ENCODE results near the gene HECW1.

HECW1 gene

GRCh38 chr7:43155636-43156035 lies 43.2 kb downstream of the HECW1 start:
- Histone ChIP-seq H3K4me1 (ENCODE audit: control insufficient read depth, insufficient read depth, low read length) (no peaks in the 10 kb centered on the region), H3K27ac (ENCODE audit: extremely low read depth, low read depth, low read length) (no peak overlapping the region), H3K9me3 (ENCODE audit: control insufficient read depth, insufficient read depth, low read depth, low read length) (no peaks in the 10 kb centered on the region), H3K36me3 (ENCODE audit: control insufficient read depth in 2 of 2, insufficient read depth in 1 of 2, low read length in 2 of 2) (no peaks in the 10 kb centered on the region), H3K4me3 (ENCODE audit: low read depth, low read length) (no peak overlapping the region)
- ChIA-PET CTCF (no interaction called here), POLR2A (no interaction called here)
- TF ChIP-seq ZNF211 (tag by site-specific recombination; IDR thresholded peaks at IDR 0.05; ENCODE audit: low read depth) = no peak
- TF ChIP-seq ZNF837 (tag by site-specific recombination; IDR thresholded peaks at IDR 0.05) = no peak
- no peak for TF ChIP-seq IKZF3 (tag by site-specific recombination; IDR thresholded peaks at IDR 0.05)

GRCh38 chr7:43163885-43164284 lies 51.4 kb downstream of the HECW1 start:
- POLR2A ChIA-PET = no interaction called here
- Histone ChIP-seq H3K36me3 (ENCODE audit: control insufficient read depth in 2 of 2, insufficient read depth in 1 of 2, low read length in 2 of 2) (no peaks in the 10 kb centered on the region), H3K27ac (ENCODE audit: extremely low read depth, low read depth, low read length) (no peak overlapping the region), H3K4me1 (ENCODE audit: control insufficient read depth, insufficient read depth, low read length) (no peaks in the 10 kb centered on the region), H3K9me3 (ENCODE audit: control insufficient read depth, insufficient read depth, low read depth, low read length) (no peaks in the 10 kb centered on the region), H3K4me3 (ENCODE audit: low read depth, low read length) (no peak overlapping the region)
- CTCF ChIA-PET = no interaction called here
- TF ChIP-seq ZNF654 (tag by site-specific recombination; IDR thresholded peaks at IDR 0.05; ENCODE audit: low read depth) = no peak
- TF ChIP-seq ZNF133 (tag by site-specific recombination; IDR thresholded peaks at IDR 0.05) = no peak
- TF ChIP-seq ZNF184 (tag by site-specific recombination; IDR thresholded peaks at IDR 0.05) = no peak
- TF ChIP-seq ZNF645 (tag by site-specific recombination; IDR thresholded peaks at IDR 0.05) = no peak
- no peak for TF ChIP-seq SCRT1 (tag by site-specific recombination; IDR thresholded peaks at IDR 0.05; ENCODE audit: borderline replicate concordance)
- no peak for TF ChIP-seq ZNF670 (tag by site-specific recombination; IDR thresholded peaks at IDR 0.05; ENCODE audit: low read depth)
- no peak for TF ChIP-seq ELK4 (IDR thresholded peaks at IDR 0.05; ENCODE audit: borderline replicate concordance, low read depth, low read length)
- no peak for TF ChIP-seq ZNF777 (tag by site-specific recombination; IDR thresholded peaks at IDR 0.05; ENCODE audit: borderline replicate concordance)
- TF ChIP-seq ZNF211 (tag by site-specific recombination; IDR thresholded peaks at IDR 0.05; ENCODE audit: low read depth) = no peak
- no peak for TF ChIP-seq ZNF521 (tag by site-specific recombination; IDR thresholded peaks at IDR 0.05)
- no peak for TF ChIP-seq TRIM28 (IDR thresholded peaks at IDR 0.05; ENCODE audit: borderline replicate concordance, low read length)
- TF ChIP-seq ZNF394 (tag by site-specific recombination; IDR thresholded peaks at IDR 0.05; ENCODE audit: borderline replicate concordance) = no peak
- no peak for TF ChIP-seq ZNF366 (tag by site-specific recombination; conservative IDR thresholded peaks at IDR 0.05)
- no peak for TF ChIP-seq ZNF2 (tag by site-specific recombination; IDR thresholded peaks at IDR 0.05)
- TF ChIP-seq PATZ1 (tag by site-specific recombination; IDR thresholded peaks at IDR 0.05) = no peak
- no peak for TF ChIP-seq MYNN (tag by site-specific recombination; IDR thresholded peaks at IDR 0.05; ENCODE audit: borderline replicate concordance)
- no peak for TF ChIP-seq ZNF292 (tag by site-specific recombination; IDR thresholded peaks at IDR 0.05; ENCODE audit: borderline replicate concordance, low read depth)

- Histone ChIP-seq H3K4me1 (ENCODE audit: control insufficient read depth, insufficient read depth, low read length) (no peaks in the 10 kb centered on the region), H3K27ac (ENCODE audit: extremely low read depth, low read depth, low read length) (no peak overlapping the region), H3K36me3 (ENCODE audit: control insufficient read depth in 2 of 2, insufficient read depth in 1 of 2, low read length in 2 of 2) (no peaks in the 10 kb centered on the region), H3K9me3 (ENCODE audit: control insufficient read depth, insufficient read depth, low read depth, low read length) (no peaks in the 10 kb centered on the region), H3K4me3 (ENCODE audit: low read depth, low read length) (no peak overlapping the region)
- ChIA-PET POLR2A (no interaction called here), CTCF (no interaction called here)
- no peak for TF ChIP-seq ZNF621 (tag by site-specific recombination; IDR thresholded peaks at IDR 0.05)
- TF ChIP-seq ZNF623 (tag by site-specific recombination; IDR thresholded peaks at IDR 0.05) = no peak
- TF ChIP-seq INSM2 (tag by site-specific recombination; IDR thresholded peaks at IDR 0.05) = no peak
- no peak for TF ChIP-seq ZNF776 (tag by site-specific recombination; IDR thresholded peaks at IDR 0.05; ENCODE audit: borderline replicate concordance)
- no peak for TF ChIP-seq ZNF510 (tag by site-specific recombination; IDR thresholded peaks at IDR 0.05; ENCODE audit: insufficient replicate concordance)
- TF ChIP-seq ZNF837 (tag by site-specific recombination; IDR thresholded peaks at IDR 0.05) = no peak
- TF ChIP-seq ZNF830 (tag by site-specific recombination; IDR thresholded peaks at IDR 0.05; ENCODE audit: low read depth) = no peak
- no peak for TF ChIP-seq ZNF544 (tag by site-specific recombination; IDR thresholded peaks at IDR 0.05)
- no peak for TF ChIP-seq ZNF571 (tag by site-specific recombination; IDR thresholded peaks at IDR 0.05)
- no peak for TF ChIP-seq SCRT2 (tag by site-specific recombination; IDR thresholded peaks at IDR 0.05)
Measured at GRCh38 chr7:43164757-43165156, 52.3 kb downstream of the HECW1 start.
